ENCODE measurements around the gene ADNP.

GRCh38 chr20:50948132-50948785 is 17.0 kb upstream of the ADNP start:
- TF ChIP-seq, protein P1, sequence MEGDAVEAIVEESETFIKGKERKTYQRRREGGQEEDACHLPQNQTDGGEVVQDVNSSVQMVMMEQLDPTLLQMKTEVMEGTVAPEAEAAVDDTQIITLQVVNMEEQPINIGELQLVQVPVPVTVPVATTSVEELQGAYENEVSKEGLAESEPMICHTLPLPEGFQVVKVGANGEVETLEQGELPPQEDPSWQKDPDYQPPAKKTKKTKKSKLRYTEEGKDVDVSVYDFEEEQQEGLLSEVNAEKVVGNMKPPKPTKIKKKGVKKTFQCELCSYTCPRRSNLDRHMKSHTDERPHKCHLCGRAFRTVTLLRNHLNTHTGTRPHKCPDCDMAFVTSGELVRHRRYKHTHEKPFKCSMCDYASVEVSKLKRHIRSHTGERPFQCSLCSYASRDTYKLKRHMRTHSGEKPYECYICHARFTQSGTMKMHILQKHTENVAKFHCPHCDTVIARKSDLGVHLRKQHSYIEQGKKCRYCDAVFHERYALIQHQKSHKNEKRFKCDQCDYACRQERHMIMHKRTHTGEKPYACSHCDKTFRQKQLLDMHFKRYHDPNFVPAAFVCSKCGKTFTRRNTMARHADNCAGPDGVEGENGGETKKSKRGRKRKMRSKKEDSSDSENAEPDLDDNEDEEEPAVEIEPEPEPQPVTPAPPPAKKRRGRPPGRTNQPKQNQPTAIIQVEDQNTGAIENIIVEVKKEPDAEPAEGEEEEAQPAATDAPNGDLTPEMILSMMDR (conservative IDR thresholded peaks at IDR 0.05; ENCODE audit: low read depth, low read length): no peak
- TF ChIP-seq FOS (IDR thresholded peaks at IDR 0.05; ENCODE audit: low read depth, low read length): no peak
- no peak for TF ChIP-seq MAFK (IDR thresholded peaks at IDR 0.05; ENCODE audit: low read depth, low read length)
- TF ChIP-seq SMC3 (IDR thresholded peaks at IDR 0.05; ENCODE audit: low read depth, low read length): no peak
- TF ChIP-seq POLR2A (IDR thresholded peaks at IDR 0.05; ENCODE audit: low read depth, low read length): no peak
- TF ChIP-seq CHD1 (IDR thresholded peaks at IDR 0.05; ENCODE audit: low read depth, low read length): no peak
- TF ChIP-seq USF2 (IDR thresholded peaks at IDR 0.05; ENCODE audit: low read depth, low read length): no peak
- no peak for TF ChIP-seq RCOR1 (IDR thresholded peaks at IDR 0.05; ENCODE audit: insufficient replicate concordance, low read length)
- TF ChIP-seq MAZ (IDR thresholded peaks at IDR 0.05; ENCODE audit: borderline replicate concordance, low read depth, low read length): no peak
- TF ChIP-seq BHLHE40 (IDR thresholded peaks at IDR 0.05; ENCODE audit: low read depth, low read length): no peak
- TF ChIP-seq RFX5 (IDR thresholded peaks at IDR 0.05; ENCODE audit: low read depth, low read length): no peak
- TF ChIP-seq CEBPB (IDR thresholded peaks at IDR 0.05; ENCODE audit: low read depth, low read length): no peak
- no peak for TF ChIP-seq MXI1 (IDR thresholded peaks at IDR 0.05; ENCODE audit: borderline replicate concordance, low read depth, low read length)
- no peak for TF ChIP-seq RAD21 (IDR thresholded peaks at IDR 0.05; ENCODE audit: low read length)

Data from IMR-90 (cell line).